HEK293 (cell line): ENCODE results near the gene PPP2R2B.

Experiments
- CTCF ChIP-seq: fragments of 450-650 bp; formaldehyde crosslinking; IDR thresholded peaks from 2 replicates; pipeline ENCODE4 v1.5.1; 2016; ENCODE audit warnings: missing biosample characterization, missing genetic modification characterization
- REST ChIP-seq: fragments of 450-650 bp; formaldehyde crosslinking; IDR thresholded peaks from 2 replicates; pipeline ENCODE4 v1.5.1; 2016; ENCODE audit warnings: missing biosample characterization, missing genetic modification characterization
- YY1 ChIP-seq: fragments of 450-650 bp; formaldehyde crosslinking; IDR thresholded peaks from 2 replicates; pipeline ENCODE4 v1.5.1; 2018; ENCODE audit warnings: missing biosample characterization, missing genetic modification characterization
- ZBTB11 ChIP-seq: fragments of 450-650 bp; formaldehyde crosslinking; conservative IDR thresholded peaks from 2 replicates; pipeline ENCODE4 v1.5.1; 2016; ENCODE audit warnings: low read depth, missing biosample characterization, missing genetic modification characterization
- ZBTB48 ChIP-seq: fragments of 450-650 bp; formaldehyde crosslinking; IDR thresholded peaks from 2 replicates; pipeline ENCODE4 v1.5.1; 2016; ENCODE audit warnings: missing biosample characterization, missing genetic modification characterization
- ZNF354C ChIP-seq: fragments of 450-650 bp; formaldehyde crosslinking; IDR thresholded peaks from 2 replicates; pipeline ENCODE4 v1.5.1; 2016; ENCODE audit warnings: missing biosample characterization, missing genetic modification characterization, low read depth, borderline replicate concordance
- ZNF398 ChIP-seq: fragments of 450-650 bp; formaldehyde crosslinking; IDR thresholded peaks from 2 replicates; pipeline ENCODE4 v1.5.1; 2017; ENCODE audit warnings: missing biosample characterization, missing genetic modification characterization

GRCh38 chr5:146910239-146910638 is 31.7 kb upstream of the PPP2R2B start:
- TF ChIP-seq ZBTB48: no peak
- TF ChIP-seq ZNF354C (tag by site-specific recombination): no peak
- TF ChIP-seq CTCF (tag by site-specific recombination): no peak
- TF ChIP-seq YY1: no peak
- no peak for TF ChIP-seq REST (tag by site-specific recombination)
- TF ChIP-seq ZBTB11: no peak
- TF ChIP-seq ZNF398: no peak
